HG02938 (cell line): ENCODE data around the gene CFAP54.
"Not testable (repeated sequence)": the region's sequence is repeated elsewhere in the genome, so short reads cannot be mapped to it uniquely, and the experiment has no call there.

Source experiments
- ATAC-seq: cut with Tn5 transposase; IDR thresholded peaks from one replicate; pipeline ENCODE4 v1.9.1; 2021; ENCODE audit warnings: mild to moderate bottlenecking, moderate library complexity; ENCODE audit not compliant: unreplicated experiment

The CFAP54 gene

GRCh38 chr12:96720363-96720705 is 231.0 kb downstream of the CFAP54 start:
- ATAC-seq, result peak; percentile 71

DNA sequence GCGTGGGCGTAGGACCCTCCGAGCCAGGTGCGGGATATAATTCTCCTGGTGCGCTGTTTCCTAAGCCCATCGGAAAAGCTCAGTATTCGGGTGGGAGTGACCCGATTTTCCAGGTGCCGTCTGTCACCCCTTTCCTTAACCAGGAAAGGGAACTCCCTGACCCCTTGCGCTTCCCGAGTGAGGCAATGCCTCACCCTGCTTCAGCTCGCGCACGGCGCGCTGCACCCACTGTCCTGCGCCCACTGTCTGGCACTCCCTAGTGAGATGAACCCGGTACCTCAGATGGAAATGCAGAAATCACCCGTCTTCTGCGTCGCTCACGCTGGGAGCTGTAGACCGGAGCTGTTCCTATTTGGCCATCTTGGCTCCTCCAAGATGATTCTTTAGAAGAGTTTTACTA is 240.1 kb downstream of the CFAP54 start:
- not testable (repeated sequence) for ATAC-seq

- no peak for ATAC-seq
Measured at GRCh38 chr12:96729886-96730285, 240.5 kb downstream of the CFAP54 start.

DNA sequence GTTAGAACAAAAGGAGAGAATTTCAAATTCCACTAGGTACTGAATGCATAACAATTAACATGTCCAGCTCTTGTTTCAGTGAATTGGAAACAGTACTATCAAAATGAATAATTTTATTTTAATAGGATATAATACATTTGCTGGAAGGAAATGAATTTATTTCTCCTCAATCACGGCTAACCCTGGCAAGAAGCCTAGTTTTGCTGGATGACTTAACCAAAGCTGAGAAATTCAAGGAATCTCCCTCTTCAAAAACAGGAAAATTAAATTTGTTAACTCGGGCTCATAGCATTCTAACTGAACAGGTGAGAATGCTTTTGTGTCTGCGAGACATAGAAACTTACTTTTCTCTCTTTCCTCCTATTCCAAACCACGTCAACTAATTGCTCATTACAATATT is 254.2 kb downstream of the CFAP54 start:
- ATAC-seq, result no peak

DNA sequence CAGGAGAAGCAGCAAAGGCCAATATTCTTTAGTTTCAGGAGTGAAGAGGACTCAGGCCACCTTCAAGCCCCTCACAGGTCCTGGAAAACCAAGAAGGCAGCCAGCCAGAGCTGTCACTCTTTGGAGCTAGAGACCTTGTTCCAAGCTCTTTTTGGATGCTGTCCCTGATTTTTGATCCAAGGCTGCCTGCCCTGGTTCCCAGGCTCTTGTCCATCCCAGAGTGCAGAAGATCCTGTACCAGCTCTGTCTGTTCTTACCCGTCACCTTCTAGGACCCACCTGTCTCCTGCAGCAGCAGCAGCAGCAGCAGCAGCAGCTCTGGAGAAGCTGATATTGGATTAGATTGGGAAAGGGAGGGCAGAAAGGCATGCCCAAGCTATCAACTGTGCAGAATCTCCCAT is 260.6 kb downstream of the CFAP54 start:
- no peak for ATAC-seq

GRCh38 chr12:96751626-96752025 is 262.2 kb downstream of the CFAP54 start:
- ATAC-seq, result no peak

- ATAC-seq, result no peak
Measured at GRCh38 chr12:96752211-96752610, 262.8 kb downstream of the CFAP54 start.

DNA sequence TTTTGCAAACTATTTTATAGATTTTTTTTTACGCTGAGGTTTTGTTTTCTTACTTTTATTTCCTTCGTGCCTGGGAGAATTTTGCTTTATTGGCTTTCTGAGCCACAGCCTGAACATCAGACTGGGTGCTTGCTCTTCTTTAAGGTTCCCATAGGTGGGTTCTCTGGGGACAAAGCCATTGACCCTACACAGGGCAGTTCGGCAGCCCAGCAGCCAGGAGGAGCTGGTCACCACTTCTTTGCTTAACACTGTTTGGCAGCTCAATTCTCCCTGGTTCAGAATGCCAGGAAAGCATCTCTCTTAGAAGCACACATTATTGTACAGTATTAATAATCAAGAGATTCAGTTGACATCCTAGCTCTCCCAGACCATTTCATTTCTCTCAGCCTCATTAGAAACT is 276.9 kb downstream of the CFAP54 start:
- no peak for ATAC-seq

GRCh38 chr12:96769400-96769799 is 280.0 kb downstream of the CFAP54 start:
- no peak for ATAC-seq

DNA sequence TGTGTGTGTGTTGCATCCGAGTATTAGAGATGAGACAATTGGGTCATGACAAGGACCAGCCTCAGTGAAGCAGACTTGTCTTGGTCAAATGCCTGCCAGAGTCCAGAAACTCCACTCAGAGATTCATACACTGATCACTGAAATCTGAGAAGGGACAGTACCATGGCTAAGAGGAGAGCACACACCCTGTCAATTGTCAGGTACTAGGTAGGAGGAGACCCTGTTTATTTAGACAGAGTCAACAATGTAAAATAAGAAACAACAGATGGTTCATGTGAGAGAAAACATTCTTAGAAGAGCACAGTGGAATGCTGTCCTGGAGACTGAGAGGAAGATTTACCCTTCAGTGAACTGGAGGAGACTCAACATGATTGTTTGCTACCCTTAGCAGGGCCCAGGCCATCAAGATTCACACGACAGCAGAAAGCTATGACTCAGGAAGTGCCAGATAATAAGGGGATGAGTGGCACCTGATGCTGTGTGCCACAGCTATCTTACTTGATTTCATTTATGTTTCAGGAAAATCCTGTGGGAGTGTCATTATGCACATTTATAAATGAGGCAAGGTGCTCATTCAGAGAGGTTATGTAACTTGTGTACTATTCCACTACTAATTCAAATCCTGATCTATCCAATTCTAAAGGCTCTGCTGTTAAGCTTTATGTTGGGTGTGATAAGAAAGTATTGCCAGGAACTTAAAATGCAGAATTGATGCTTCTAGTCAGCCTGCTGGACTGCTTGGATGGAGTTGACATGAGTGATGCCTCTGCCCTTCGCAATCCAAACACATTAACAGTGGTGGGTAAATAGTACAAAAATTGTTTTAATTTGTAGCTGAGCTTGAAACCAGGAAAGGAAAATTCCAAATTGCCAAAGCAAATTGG is 281.1 kb downstream of the CFAP54 start:
- no peak for ATAC-seq

GRCh38 chr12:96773031-96773430 is 283.7 kb downstream of the CFAP54 start:
- no peak for ATAC-seq

DNA sequence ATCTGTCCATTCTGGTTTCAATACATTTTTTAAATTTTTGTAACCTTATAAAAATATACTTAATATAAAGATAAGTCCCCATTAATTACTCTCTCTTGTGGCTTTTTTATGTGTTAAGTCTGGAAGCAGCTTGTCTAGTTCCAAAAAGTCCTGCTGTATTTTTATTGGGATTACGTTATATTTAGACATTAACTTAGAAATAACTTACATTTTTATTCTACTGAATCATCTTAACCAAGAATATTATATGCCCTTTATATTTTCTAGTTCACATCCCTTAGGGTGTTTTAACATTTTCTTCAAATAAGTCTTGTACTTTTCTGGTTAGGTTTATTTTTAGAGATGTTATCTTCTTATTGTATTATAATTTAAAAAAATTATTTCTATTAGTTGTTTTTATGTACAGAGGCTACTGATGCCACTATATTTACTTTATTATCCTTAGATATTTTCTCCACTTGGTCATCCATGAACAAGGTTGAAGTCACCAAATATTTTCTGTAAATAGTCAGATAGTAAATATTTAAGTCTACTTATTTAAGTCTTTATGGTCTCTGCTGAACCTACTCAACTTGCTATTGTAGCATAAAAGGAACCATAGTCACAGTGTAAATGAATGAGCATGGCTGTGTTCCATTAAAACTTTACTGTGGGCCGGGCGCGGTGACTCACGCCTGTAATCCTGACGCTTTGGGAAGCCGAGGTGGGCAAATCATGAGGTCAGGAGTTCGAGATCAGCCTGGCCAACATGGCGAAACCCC is 285.3 kb downstream of the CFAP54 start:
- no peak for ATAC-seq

DNA sequence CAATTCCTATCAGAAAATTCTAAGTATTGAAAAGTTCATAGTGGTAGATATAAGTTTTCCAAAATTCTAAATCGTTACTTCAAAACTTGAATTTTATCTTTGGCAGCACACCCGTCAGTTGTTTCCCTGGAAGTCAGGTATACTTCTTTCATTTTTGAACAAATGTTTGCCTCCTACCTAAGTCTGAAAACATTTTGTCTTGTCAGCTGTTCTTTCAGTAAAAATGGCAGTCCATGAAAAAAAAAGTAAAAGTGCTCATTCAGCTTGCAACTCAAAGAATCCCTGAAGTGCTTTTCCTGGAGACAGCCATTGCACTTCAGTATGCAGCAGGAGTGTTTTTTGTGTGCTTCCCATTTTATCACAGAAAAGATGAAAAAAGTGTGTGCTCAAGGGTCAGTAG is 287.5 kb downstream of the CFAP54 start:
- ATAC-seq, result no peak

DNA sequence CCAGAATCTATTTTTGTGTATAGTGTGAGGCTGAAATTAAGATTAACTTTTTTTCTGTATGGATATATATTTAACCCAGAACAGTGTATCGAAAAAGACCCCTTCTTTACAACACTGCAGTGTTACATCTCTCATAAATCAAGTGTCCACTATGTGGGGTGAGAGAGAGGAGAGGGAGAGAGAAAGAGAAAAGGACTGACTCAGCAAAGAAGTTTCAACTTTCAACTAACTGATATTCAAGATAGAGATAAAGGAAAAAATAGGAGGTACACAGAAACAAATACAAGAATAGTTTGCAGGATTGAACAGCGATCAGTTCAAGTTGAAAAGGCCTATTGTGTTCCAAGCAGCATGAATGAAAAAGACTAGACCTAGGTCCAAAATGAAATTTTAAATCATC is 291.0 kb downstream of the CFAP54 start:
- no peak for ATAC-seq

GRCh38 chr12:96786791-96787190 is 297.4 kb downstream of the CFAP54 start:
- no peak for ATAC-seq

GRCh38 chr12:96803969-96804368 is 314.6 kb downstream of the CFAP54 start:
- no peak for ATAC-seq

- no peak for ATAC-seq
Measured at GRCh38 chr12:96806272-96806671, 316.9 kb downstream of the CFAP54 start.

DNA sequence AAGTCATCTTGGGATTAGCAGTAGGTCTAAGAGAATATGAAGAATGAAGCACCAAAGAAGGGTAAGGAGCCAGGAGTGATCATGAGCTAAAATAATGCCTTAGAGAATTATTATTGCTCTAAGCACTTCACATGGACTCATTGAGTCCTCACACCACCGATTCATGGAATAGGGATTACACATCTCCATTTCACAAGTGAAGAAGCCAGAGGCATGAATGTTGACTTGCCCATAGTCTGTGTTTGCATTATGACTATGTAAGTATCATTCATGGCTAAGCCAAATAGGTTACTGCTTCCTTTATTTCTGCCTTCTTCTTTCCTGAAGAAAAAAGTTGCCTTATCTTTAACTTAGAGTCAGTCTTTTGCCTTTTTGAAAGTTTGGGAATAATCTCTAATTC is 318.4 kb downstream of the CFAP54 start:
- no peak for ATAC-seq

DNA sequence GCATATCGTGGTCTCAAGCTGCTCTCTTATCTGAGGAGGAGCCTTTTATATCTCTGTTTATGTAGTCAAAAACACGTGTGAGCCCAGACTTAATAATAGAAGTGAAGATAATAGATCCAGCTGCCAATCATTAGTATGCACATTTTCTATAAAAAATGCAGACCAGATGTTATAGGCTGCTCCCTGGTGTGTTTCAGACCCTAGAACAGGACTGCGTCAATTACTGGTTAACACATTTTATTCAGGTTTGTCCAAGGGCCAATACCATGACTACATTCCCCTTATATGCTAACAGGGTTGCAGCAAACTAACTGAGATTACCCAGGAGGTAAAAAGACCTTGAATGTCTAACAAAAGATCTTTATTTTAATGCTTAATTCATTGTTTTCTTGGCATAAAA is 319.2 kb downstream of the CFAP54 start:
- no peak for ATAC-seq

DNA sequence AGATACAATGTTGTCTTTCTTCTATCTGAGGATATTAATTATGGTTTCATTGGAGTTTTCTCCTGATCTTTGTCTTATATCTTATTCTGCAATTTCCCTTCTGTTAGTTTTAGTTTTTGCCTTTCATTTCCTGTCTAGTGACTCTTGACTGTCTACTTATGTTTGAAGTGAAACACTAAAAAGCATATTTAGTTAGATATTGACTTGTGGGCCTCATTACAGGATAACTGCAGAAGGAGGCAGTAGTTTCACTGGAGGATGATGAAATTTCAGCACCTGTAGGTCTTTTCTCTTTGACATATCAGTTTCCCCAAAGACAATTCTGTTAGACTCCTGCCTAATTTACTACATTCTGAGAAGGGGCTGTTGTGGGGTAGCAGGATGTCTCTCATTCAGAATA is 320.1 kb downstream of the CFAP54 start:
- no peak for ATAC-seq

- no peak for ATAC-seq
Measured at GRCh38 chr12:96810057-96810456, 320.7 kb downstream of the CFAP54 start.

- ATAC-seq, result no peak
Measured at GRCh38 chr12:96810477-96810876, 321.1 kb downstream of the CFAP54 start.
